GM08714 (cell line): ENCODE measurements around the gene BACE2.

Experiments
- H3K4me3 ChIP-seq: fragments of 200-500 bp; sonication (Bioruptor generic); 2 replicates; pipeline ENCODE4 v1.5.1; 2014; ENCODE audit warnings: mild to moderate bottlenecking, low read length, inconsistent platforms
- ZNF274 ChIP-seq: IDR thresholded peaks from 2 replicates; pipeline ENCODE4 v1.6.1; 2012; ENCODE audit warnings: mild to moderate bottlenecking, low read depth, low read length

BACE2 gene

DNA sequence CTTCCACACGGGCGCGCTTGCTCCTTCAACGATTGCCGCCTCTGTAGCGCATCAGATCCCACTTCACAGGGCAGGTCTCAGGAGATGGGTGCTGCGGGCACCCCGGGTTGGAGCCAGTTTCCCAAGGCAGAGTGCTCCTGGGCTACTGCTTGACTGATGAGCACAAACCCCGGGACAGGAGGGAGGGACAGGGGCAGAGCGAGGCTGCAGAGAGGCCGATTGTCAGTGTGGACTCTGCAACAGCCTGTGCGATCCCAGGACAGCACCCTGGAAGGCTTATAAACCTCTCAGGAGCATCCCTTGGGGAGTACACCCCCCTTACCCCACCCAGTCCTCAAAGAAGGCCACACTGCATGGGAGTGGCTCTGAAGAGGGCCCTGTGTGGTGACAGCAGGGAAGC lies 28.0 kb upstream of the BACE2 start:
- H3K4me3 ChIP-seq, result no peak overlapping the region

DNA sequence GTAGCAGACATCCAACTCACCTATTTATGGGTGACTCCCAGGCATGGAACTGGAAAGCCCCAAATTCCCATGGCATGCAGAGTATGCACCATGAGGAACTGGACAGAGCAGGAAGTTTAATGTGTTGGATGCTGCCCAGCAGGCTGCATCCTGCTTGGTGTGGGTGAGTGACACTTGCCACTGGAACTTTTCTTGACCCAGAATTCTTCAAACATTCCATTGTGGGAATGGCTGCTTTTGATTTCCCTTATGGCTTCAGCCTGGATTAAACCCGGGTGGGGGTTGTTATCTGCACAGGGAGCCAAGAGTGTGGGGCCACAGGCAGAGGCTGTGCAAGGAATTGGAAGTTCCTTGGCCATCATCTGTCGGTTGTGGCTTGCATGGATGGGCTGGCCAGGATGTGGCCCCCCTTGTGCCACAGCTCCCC lies 26.9 kb upstream of the BACE2 start:
- no peak for TF ChIP-seq ZNF274
- H3K4me3 ChIP-seq, result no peak overlapping the region

More for the DNA sequence above, 28.0 kb upstream of the BACE2 start:
- no peak for TF ChIP-seq ZNF274

DNA sequence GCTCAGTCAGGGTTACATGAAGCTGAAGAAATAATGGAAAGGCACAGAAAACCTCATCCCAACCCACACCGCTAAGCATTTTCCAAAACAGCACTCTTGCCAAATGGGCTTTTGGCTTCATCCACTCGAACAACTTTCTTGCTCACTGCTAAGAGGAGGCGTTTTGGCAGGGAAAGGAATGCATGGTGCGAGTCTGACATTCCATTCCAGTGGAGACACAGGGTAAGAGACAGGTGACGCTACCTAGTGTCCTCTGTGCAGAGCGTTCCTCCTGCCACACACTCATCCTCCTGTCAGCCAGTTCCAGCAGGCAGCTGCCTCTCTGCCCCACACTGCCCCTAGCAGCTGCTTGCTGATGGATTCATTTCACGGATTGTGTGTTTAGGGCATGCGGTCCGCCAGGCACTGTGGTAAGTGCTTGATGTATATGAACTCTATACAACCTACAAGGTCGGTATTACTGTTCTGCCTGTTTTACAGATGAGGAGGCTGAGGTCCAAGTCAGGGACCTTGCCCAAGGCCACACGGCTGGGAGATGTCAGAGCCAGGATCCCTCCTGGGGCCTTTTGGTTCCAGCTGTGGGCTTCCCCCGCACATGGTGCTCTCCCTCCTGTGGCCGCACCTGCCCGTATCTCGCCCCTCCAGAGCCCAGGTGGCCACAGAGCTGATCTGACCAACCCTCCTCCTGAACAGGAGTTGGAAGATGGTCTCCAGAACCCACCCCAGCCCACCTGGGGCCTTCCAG lies 25.7 kb upstream of the BACE2 start:
- TF ChIP-seq ZNF274, result no peak
- no peak overlapping the region for H3K4me3 ChIP-seq

DNA sequence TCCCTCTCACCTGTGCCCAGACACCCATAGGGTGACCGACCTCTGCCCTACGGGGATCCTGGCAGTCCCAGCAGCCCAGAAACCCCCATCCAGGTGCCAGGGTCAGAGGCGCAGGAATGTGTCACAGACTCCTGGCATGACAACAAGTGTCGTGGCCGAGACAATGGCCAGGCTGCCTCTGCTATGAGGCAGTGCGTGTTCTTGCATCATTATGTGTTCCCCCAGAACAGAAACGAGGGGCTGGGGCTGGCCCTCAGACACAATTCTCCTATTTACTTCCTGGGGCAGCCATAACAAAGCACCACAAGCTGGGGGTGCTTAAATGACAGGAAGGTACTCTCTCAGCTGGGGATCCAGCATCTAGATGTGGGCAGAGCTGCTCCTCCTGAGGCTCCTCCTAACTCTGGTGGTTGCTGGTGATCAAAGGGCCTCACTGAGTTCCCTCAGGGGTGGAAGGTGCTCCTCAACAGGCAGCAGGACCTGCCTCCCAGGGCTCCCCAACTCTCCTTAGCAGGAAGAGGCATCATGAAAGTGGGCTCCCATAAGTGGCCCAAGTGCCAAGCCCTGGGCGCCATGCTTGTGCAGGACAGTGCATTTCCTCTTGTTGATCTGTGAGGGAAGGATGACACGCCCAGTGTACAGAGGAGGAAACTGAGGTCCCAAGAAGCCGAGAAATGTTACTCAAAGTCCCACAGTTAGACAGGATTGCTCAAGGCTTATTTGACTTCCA lies 24.2 kb upstream of the BACE2 start:
- no peak overlapping the region for H3K4me3 ChIP-seq
- no peak for TF ChIP-seq ZNF274

DNA sequence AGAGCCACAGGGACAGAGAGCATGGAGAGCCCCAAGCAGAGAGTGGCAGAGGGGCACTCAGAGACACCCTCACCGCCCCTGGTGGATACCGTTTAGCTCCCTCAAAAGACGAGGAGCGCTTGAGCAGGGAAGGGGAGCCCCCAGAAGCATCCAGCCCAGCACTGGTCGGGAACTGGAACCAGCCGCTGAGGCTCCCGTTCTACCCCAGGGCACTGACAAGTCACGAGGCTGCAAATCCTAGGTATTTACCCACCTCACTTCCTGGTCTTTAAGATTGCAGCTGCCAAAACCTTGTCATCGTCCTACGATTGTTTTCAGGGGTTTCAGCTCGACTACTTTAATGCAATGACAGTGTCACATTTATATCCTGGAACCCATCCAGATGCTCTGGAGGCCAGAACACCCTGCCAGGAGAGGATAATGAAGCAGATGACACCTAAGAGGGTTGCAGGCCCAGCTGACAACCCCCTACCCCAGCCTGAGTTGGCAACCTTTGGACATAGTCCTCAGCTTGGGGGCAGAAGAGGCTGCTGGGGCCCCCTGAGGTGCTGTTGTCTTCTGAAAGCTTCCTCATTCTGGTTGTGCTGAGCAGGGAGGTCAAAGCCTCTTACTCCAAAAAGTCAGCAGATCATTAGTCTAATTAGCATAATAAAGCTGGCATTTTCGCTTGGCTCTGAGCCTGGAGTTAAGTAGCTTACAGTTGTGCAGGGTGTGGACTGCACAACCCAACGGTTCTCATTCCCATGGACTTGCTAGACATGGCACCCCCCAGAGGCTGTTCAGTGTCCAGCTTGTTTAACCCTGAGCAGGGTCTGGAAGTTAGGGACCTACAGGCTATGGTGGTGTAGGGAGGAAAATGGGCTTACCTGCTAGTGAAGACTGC lies 20.6 kb upstream of the BACE2 start:
- no peak overlapping the region for H3K4me3 ChIP-seq

DNA sequence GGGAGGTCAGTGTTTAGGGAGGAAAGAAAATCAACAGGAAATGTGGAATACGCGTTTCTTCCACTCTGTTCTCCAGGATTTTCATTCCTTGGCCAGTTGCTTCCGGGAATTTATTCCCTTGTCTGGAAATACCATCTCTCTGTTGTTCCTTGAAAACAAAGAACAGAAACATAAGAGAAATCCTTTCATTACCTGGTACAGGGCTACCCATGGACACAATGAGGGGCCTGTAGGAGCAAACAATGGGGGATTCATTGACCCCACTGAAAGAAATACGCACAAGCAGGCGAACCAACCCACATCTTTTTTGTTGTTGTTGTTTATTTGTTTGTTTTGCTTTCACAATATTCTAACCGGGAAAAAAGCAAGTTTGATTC lies 20.0 kb upstream of the BACE2 start:
- no peak for TF ChIP-seq ZNF274
- H3K4me3 ChIP-seq, result no peak overlapping the region

More for the DNA sequence above, 20.6 kb upstream of the BACE2 start:
- TF ChIP-seq ZNF274, result no peak

DNA sequence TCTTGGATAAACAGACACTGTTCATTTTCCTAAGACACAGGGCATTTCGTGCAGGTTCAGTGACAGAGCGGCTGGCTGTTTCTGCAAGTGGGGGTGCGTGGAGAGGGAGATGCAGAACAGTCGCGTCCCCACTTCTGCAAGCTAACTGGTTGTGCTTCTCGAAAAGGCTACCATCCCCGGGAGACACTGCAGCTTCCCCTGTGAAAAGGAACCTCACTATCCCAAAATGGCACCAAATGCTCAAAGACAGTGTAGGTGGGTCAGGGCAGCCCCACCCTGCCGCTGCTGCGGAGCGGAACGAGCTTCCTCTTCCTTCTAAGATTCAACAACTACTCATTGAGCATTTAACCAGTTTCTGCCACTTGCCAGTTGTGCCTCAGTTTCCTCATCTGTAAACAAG lies 19.2 kb upstream of the BACE2 start:
- no peak for TF ChIP-seq ZNF274
- no peak overlapping the region for H3K4me3 ChIP-seq

DNA sequence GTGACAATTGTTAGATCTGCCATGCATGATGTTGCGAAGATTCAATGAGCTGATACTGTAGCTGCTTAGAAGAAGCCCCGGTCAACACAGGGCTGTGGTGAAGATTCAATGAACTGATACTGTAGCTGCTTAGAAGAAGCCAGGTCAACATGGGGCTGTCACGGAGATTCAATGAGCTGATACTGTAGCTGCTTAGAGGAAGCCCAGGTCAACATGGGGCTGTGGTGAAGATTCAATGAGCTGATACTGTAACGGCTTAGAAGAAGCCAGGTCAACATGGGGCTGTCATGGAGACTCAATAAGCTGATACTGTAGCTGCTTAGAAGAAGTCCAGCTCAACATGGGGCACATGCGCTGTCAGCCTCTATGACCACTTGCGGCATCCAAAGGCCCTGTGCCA lies 18.8 kb upstream of the BACE2 start:
- H3K4me3 ChIP-seq, result no peak overlapping the region
- no peak for TF ChIP-seq ZNF274

DNA sequence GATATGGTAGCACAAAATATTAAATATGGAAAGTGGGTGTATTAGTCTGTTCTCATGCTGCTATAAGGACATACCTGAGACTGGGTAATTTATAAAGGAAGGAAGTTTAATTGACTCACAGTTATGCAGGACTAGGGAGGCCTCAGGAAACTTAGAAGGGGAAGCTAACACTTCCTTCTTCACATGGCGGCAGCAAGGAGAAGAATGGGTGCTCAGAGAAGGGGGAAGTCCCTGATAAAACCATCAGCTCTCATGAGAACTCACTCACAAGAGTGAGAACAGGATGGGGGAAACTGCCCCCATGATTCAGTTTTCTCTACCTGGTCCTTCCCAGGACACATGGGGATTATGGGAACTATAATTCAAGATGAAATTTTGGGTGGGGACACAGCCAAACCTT lies 15.8 kb upstream of the BACE2 start:
- TF ChIP-seq ZNF274, result no peak
- no peak overlapping the region for H3K4me3 ChIP-seq

DNA sequence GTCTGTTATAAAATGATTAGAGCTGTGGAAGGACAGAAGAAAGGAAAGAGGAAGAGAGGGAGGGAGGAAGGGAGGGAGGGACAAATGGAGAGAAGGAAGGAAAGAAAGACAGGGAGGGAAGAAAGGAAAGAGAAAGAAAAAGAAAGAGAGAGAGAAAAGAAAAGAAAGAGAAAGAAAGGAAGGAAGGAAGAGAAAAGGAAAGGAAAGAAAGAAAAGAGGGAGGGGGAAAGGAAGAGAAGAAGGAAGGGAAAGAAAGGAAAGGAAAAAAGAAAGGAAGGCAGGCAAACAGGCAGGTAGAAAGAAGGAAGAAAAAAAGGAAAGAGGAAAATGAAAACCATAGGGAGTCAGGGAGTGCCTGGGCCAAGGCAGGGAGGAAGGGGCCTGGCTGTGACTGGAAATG lies 14.5 kb upstream of the BACE2 start:
- H3K4me3 ChIP-seq, result no peak overlapping the region
- TF ChIP-seq ZNF274, result no peak

DNA sequence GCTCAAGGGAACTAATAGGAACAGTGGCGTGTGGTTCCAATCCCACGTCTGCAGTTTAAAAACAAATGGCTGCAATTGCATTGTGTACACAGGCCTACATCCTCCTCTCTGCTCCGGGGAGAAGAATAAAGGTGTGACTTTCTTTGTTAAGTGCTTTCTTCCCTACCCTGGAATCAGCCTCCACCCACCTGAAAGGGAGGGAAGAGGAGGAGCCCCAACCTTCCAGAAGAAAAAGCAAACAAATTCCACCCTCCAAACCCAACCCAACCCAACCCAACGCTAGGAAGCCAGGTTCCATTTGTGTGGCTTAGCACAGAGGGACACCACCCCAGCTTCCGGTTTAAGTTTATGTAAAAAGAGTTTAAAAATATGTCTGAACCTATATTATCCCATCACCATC lies 11.8 kb upstream of the BACE2 start:
- H3K4me3 ChIP-seq, result no peak overlapping the region
- no peak for TF ChIP-seq ZNF274

DNA sequence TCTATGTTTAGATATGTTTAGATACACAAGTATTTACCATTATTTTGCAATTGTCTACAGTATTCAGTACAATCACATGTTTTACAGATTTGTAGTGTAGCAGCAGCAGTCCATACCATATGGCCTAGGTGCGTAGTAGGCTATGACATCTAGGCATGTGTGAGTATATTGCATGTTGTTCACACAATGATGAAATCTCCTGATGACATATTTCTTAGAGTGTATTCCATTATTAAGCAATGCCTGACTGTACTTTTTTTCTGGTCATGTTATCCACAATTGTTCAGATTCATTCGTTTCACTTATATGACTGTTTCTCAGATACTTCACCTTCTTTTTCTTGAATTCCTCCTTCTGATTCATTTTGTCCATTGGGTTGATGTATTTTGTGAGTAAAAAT lies 9.9 kb upstream of the BACE2 start:
- no peak overlapping the region for H3K4me3 ChIP-seq
- no peak for TF ChIP-seq ZNF274

DNA sequence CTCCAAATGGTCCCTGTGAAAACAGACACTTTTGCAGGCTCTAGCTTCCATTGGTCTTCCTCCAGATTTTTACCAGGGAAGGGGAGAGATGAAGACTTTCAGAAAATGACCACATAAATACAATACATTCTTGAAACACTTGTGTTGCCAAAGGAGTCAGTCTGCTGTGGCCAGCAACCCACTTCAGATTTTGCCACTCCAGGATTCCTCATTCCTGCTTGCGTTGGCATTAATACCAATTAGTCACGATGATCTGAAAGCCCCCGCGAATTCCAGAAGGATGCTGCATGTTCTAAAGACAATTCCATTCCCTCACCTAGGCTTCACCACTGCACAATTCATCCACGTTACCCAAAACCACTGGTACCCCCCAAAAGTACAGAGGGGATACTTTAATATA lies 7.9 kb upstream of the BACE2 start:
- no peak for TF ChIP-seq ZNF274
- H3K4me3 ChIP-seq, result no peak overlapping the region

DNA sequence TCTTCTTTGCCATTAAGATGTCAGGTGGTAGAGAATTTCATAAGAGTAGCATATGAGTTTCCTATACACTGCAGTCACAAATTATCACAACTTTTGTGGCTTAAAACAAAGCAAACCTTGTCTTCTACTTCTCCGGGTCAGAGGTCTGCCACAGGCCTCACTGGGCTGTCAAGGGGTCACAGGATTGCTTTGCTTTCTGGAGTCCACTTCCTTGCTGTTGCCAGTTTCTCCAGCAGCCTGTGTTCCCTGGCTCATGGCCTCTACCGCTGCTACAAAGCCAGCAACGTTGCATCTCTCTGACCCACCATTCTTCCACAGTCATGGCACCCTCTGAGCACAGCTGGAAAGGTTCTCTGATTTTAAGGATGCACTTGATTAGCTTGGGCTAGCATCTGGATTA lies 6.5 kb upstream of the BACE2 start:
- no peak for TF ChIP-seq ZNF274
- no peak overlapping the region for H3K4me3 ChIP-seq

DNA sequence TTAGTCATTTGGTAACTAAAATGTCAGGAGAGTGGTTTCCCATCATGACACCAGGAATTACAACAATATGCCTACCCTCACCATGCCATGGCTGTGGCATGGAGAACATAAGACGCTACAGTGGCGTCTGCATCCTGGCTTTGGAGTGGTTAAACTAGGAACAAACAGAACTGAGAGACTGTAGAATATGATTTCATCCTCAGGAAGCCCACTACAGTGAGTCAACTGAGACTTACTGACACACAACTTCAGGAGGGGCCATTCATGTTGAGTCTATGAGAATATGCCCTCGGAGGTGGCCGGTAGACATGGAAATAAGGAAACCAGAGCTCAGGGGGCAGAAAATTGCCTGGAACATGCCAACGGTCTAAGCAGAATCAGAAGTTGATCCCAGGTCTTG lies 5.9 kb upstream of the BACE2 start:
- no peak for TF ChIP-seq ZNF274
- no peak overlapping the region for H3K4me3 ChIP-seq

DNA sequence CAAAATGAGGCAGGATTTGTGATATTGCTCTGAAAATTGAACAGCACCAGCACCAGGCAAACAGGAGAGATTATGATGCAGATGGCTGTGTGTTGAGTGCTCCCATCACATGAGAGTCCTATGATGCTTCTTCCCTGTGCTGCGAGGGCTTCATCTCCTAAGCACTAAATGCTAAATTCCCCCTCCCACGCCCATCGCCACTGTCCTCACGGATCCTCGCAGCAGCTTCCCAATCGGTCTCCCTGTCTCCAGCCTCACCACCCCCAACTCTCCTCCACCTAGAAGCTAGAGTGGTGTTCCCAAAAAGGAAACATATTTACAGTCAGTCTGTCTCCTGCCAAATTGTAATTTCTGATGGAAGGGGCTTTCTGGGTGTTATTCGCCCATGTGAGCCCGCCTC lies 4.9 kb upstream of the BACE2 start:
- no peak for TF ChIP-seq ZNF274
- no peak overlapping the region for H3K4me3 ChIP-seq
